Activated B cell treated with CpG ODN at 0.5 μM for 24 hours (primary cell): Measurements from ENCODE around the gene COL4A1. TPM values are rescaled to one million over a fixed set of nuclear protein-coding genes. Genes with fewer than 3 reads are reported as not detected.

Experiments
- ATAC-seq: fragments of 200-7000 bp; cut with Tn5 transposase; one replicate; pipeline ENCODE4 v1.10.0; 2021; ENCODE audit warnings: low read depth, mild to moderate bottlenecking, moderate library complexity
- CTCF ChIA-PET: fragments of 350-600 bp; sonication (Branson Sonifier 250); formaldehyde crosslinking; loops from one replicate; lab custom pipeline; 2021; ENCODE audit warnings: antibody characterized with exemption; lab: Charles Lee
- POLR2A ChIA-PET: fragments of 350-600 bp; sonication (Branson Sonifier 250); formaldehyde crosslinking; loops from one replicate; lab custom pipeline; 2021; ENCODE audit warnings: antibody characterized with exemption; lab: Charles Lee
- DNase-seq: peaks from one replicate; pipeline ENCODE4 v3.0.0; 2022
- H3K27ac Mint-ChIP-seq: one replicate; pipeline ENCODE4 v1.8.0; 2020; ENCODE audit warnings: mixed read lengths
- H3K27me3 Mint-ChIP-seq: one replicate; pipeline ENCODE4 v1.8.0; 2021; ENCODE audit warnings: mixed read lengths
- H3K36me3 Mint-ChIP-seq: one replicate; pipeline ENCODE4 v1.8.0; 2021; ENCODE audit warnings: low read depth, mixed read lengths
- H3K4me1 Mint-ChIP-seq: one replicate; pipeline ENCODE4 v1.8.0; 2021; ENCODE audit warnings: mixed read lengths
- H3K4me3 Mint-ChIP-seq: one replicate; pipeline ENCODE4 v1.8.0; 2020; ENCODE audit warnings: mild to moderate bottlenecking, mixed read lengths
- H3K9me3 Mint-ChIP-seq: one replicate; pipeline ENCODE4 v1.8.0; 2020; ENCODE audit warnings: mixed read lengths
- CTCF ChIP-seq: fragments of 200-600 bp; IDR thresholded peaks from one replicate; pipeline ENCODE4 v1.8.0; 2022; ENCODE audit warnings: antibody characterized with exemption, mild to moderate bottlenecking
- intact Hi-C: fragments of 100-400 bp; cut with micrococcal nuclease; formaldehyde crosslinking; loops from one replicate; pipeline ENCODE4 v1.15.1; 2024
- total RNA-seq: library from RNA; stranded (reverse); gene quantifications from 2 replicates; pipeline ENCODE4 v1.2.3, GENCODE V29; 2022

The COL4A1 gene
- total RNA-seq, 1 donor from 2014 or later = not detected

- Mint-ChIP-seq H3K36me3 (no peaks in the 10 kb centered on the region), H3K4me3 (no peak overlapping the region), H3K9me3 (no peaks in the 10 kb centered on the region), H3K4me1 (no peaks in the 10 kb centered on the region), H3K27me3 (peaks cover 3% of the 10 kb centered on the region), H3K27ac (no peak overlapping the region)
- no peak for TF ChIP-seq CTCF
- intact Hi-C loops = no loop called here
- DNase-seq = no peak
- ChIA-PET CTCF (no interaction called here), POLR2A (no interaction called here)
- ATAC-seq = no peak
These were observed 196.2 kb downstream of the COL4A1 start for GRCh38 chr13:110110783-110111182.

- DNase-seq = no peak
- H3K4me3 Mint-ChIP-seq = no peak overlapping the region
- no peaks in the 10 kb centered on the region for H3K27me3 Mint-ChIP-seq
- TF ChIP-seq CTCF = no peak
- no peaks in the 10 kb centered on the region for H3K36me3 Mint-ChIP-seq
- CTCF ChIA-PET = no interaction called here
- H3K4me1 Mint-ChIP-seq = no peaks in the 10 kb centered on the region
- intact Hi-C loops = no loop called here
- no peak overlapping the region for H3K27ac Mint-ChIP-seq
- POLR2A ChIA-PET = no interaction called here
- no peaks in the 10 kb centered on the region for H3K9me3 Mint-ChIP-seq
- no peak for ATAC-seq
These were observed 197.0 kb downstream of the COL4A1 start for GRCh38 chr13:110109910-110110309.

GRCh38 chr13:110109140-110109783, 197.7 kb downstream of the COL4A1 start:
- ChIA-PET CTCF (no interaction called here), POLR2A (no interaction called here)
- ATAC-seq = no peak
- no peaks in the 10 kb centered on the region for H3K4me1 Mint-ChIP-seq
- H3K9me3 Mint-ChIP-seq = no peaks in the 10 kb centered on the region
- no peaks in the 10 kb centered on the region for H3K27me3 Mint-ChIP-seq
- DNase-seq = no peak
- intact Hi-C loops = no loop called here
- H3K27ac Mint-ChIP-seq = no peak overlapping the region
- no peaks in the 10 kb centered on the region for H3K36me3 Mint-ChIP-seq
- no peak overlapping the region for H3K4me3 Mint-ChIP-seq
- no peak for TF ChIP-seq CTCF

- Mint-ChIP-seq H3K36me3 (no peaks in the 10 kb centered on the region), H3K9me3 (no peaks in the 10 kb centered on the region), H3K27me3 (no peaks in the 10 kb centered on the region), H3K4me1 (no peaks in the 10 kb centered on the region), H3K27ac (no peak overlapping the region), H3K4me3 (no peak overlapping the region)
- intact Hi-C loops = no loop called here
- CTCF ChIA-PET = no interaction called here
- POLR2A ChIA-PET = no interaction called here
- ATAC-seq (no peak), DNase-seq (no peak)
- no peak for TF ChIP-seq CTCF
These were observed 198.4 kb downstream of the COL4A1 start for GRCh38 chr13:110108348-110109139.

GRCh38 chr13:110107568-110108347, 199.2 kb downstream of the COL4A1 start:
- ChIA-PET CTCF (interaction anchor here (2.5 kb wide), 1 partner anchor 7 kb away, joined by 6 read pairs; no protein-coding TSS in a partner anchor), POLR2A (no interaction called here)
- Mint-ChIP-seq H3K4me3 (no peak overlapping the region), H3K36me3 (no peaks in the 10 kb centered on the region), H3K9me3 (no peaks in the 10 kb centered on the region), H3K4me1 (no peaks in the 10 kb centered on the region), H3K27ac (no peak overlapping the region), H3K27me3 (no peaks in the 10 kb centered on the region)
- no peak for DNase-seq
- intact Hi-C loops = no loop called here
- ATAC-seq = no peak
- TF ChIP-seq CTCF = no peak
